Measurements from ENCODE around the gene ETF1.
A peak's percentile ranks its signal among the peaks of the same experiment; 100 is the strongest.
"Not testable (repeated sequence)": the region's sequence is repeated elsewhere in the genome, so short reads cannot be mapped to it uniquely, and the experiment has no call there.

ETF1 gene

DNA sequence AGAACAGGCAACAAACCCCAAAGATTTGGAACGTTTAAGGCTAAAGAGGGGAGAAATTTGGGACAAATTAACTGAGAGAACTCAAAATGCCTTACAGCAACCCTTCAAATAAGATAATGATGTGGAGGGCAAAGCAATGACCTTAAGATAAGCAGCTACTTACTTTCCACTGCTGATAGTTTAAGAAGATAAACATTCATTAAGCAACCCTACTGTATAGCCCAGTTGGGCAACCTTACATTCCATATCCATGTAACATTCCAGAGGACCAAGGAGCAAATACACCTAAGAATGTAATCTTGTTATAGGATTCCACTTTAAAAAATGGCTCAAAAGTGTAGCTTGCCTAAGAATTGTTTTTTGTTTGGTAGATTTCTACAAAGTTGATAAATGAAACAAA is 14.8 kb downstream of the ETF1 start:
- DNase-seq: no peak

DNA sequence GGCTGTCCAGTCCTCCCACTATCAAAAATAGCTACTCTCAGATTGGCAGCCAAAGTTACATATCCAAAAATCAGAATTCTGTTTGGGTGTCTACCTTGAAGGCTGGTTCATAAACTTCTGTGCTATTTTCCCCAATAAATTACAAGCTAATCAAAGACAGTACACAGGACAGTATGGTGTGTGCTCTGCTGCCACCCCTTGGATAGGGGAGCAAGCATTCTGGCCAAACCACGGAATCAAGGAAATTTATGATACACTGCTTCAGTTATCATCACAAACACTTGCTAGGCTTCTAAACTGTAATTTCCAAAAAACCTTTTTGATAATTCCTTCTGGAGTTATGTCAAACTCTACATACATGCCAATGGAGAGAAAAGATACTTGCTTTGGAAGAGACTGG is 15.9 kb downstream of the ETF1 start:
- DNase-seq: no peak

GRCh38 chr5:138523406-138523805 is 19.6 kb downstream of the ETF1 start:
- DNase-seq: no peak

DNA sequence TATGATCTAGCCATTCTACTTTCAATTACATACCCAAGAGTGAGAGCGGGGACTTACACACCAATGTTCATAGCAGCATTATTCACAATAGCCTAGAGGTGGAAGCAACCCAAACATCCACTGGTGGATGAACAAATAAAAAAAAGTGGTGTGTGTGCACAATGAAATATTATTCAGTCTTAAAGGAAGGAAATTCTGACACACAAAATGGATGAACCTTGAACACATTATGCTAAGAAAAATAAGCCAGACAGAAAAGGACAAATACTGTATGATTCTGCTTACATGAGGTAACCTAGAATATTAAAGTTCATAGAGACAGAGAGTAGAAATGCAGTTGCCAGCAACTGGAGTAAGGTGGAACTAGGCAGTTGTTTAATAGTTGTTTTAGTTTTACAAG is 22.1 kb downstream of the ETF1 start:
- DNase-seq: no peak

DNA sequence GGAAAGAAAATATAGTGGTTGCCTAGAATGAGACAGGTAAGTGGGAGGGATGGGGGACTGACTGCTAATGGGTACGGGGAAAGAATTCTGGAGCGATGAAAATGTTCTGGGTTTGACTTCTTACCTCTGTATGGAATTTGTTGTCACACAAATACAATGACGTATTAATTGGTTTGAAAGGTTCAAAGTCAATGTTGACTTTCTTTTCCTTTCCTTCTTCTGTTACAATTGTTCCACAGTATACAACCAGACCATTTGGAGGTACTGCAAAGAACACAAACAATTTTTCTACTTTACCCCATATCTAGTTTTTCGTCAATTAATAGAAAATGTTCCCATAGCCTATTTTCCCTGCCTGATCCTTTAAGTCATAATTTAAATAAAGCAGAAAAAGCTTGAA is 25.6 kb downstream of the ETF1 start:
- DNase-seq: no peak

DNA sequence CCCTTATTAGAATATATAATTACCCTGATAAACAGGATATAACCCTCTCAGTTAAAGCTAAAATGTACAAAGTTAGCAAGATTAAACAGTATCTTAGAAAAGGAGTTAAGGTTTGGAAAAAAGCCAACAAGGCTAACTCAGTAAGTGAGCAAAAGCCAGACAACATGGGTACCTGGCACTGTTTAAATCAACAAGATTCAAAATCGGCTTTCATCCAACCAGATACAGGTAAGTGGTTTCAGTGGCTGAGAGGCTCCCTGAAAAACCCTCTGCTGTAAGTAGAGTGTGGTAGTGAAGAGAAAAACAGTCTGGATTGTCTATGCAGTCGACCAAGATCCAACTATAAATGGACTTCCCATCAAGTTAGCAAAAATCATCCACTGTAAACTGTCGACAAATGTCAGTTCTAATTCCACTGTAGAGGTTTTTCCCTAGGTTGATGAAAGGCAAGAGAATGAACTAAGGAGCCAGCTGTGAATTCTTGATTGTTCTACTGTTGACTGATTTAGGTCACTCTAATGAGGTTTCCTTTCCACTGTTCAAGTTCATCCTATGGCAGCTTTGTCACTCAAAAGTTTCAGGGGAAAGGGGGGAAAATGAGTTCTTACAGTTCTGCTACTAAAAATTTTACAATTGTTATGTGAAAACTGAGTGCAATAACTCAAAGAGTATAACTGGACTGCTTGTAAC is 27.3 kb downstream of the ETF1 start:
- DNase-seq: no peak

DNA sequence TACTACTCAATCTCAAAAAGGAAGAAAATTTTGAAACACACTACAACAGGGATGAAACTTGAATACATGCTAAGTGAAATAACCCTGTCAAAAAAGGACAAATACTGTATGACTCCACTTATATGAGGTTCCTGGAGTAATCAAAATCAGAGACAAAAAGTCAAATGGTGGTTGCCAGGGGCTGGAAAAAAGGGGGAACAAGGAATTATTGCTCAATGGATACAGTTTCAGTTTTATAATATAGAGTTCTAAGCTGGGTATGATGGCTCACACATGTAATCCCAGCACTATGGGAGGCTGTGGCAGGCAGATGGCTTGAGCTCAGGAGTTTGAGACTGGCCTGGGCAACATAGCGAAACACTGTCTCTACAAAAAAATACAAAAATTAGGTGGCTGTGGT is 29.0 kb downstream of the ETF1 start:
- DNase-seq: no peak

GRCh38 chr5:138508958-138509357 is 34.1 kb downstream of the ETF1 start:
- DNase-seq: no peak

GRCh38 chr5:138507485-138507884 is 35.6 kb downstream of the ETF1 start:
- not testable (repeated sequence) for DNase-seq

DNA sequence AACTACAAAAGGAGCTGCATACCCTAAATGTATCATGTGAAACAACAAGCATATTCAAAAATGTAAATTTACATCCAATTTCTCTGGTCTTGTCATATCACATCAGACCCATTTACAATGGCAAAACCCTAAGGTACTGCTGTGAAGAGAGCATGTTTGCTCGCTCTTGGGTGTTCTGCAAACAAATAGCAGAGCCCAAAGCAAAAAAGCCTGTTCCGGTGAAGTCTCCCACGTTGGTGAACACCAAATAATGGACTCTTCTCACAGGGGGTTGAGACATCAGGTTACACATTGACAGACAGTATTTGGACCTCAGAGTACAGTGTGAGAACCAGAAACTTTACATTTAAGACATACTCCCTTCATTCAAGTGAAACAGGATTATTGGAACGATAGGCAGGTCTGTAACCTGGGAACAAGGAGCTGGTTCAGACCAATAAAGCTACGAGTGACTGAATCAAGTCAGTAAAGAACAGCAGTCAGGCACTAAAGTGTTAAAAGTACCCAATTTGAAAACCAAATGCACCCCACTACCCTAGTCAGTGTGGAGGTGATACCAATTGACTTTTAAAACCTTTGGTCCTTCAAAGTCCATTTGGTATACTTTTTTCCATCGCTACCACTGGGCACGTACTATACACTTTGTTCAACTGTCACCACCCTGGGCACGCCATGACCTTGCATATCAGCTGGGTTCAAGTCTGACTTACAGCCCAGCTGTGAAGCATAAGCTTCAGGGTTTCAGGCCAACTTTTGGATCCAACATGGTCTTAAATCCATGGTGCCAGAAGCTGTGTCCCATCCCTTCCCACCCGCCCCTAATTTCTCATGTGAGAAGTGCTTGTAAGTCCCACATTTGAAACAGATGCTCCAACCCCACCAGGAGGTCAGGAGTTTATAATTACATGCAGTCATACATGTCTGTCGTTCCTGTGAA is 36.4 kb downstream of the ETF1 start:
- no peak for DNase-seq

- DNase-seq: no peak
These were observed 38.2 kb downstream of the ETF1 start for GRCh38 chr5:138504799-138505198.

DNA sequence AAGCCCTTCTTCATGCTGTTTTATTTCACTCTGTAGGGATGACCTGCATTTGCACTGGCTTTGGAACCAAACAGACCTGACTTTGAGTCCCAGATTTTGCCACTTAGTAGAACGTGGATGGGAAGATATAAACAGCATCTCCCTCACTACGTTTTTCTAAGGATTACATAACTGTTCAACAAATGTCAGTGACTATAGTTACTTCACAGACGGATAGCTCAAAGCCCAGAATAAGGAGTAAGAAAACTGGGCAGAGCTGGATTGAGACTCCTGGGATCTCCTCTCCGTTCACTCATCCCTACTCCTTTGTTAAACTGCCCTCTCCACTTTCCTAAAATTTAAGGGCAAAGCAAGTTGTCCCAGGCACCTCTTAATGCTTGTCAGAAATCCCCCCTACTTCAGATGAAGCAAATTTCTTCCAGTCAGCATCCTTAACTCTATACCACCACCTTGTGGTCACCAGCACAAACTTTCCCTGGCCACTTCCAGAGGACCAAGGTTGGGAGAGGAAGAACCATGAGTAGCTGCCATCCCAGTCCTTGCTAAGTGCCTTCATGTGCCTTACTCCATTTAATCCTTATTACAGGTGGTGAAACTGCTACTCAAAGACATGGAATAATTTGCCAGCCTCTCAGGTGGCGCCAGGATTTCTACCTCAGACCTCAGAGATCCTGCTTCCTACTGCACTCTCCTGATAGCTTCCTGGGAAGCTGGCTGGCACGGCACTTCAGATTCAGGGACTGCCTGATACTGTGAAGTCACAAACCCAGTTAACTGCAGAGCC is 39.4 kb downstream of the ETF1 start:
- no peak for DNase-seq

- no peak for DNase-seq
These were observed 40.5 kb downstream of the ETF1 start for GRCh38 chr5:138502521-138502920.

DNA sequence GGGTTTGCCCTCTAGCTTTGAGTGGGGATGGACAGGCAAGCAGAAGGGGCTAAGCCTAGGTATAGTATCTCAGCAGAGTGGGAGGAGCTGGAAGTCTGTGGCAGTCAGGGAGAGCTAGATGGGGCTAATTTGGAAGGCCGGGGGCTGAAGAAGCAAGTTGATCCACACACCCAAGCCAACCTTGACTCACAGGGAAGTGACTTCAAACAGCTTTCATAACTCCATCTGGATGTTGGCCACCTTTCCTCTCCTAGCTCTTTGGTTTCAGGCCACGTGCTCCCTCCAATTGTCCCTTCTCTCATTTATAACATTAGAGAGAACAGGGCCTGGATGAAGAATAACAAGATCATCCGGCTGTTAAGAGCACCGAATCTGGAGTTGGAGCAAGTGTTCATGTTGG is 40.9 kb downstream of the ETF1 start:
- DNase-seq: no peak

GRCh38 chr5:138498376-138498775 is 44.7 kb downstream of the ETF1 start:
- DNase-seq: no peak

DNA sequence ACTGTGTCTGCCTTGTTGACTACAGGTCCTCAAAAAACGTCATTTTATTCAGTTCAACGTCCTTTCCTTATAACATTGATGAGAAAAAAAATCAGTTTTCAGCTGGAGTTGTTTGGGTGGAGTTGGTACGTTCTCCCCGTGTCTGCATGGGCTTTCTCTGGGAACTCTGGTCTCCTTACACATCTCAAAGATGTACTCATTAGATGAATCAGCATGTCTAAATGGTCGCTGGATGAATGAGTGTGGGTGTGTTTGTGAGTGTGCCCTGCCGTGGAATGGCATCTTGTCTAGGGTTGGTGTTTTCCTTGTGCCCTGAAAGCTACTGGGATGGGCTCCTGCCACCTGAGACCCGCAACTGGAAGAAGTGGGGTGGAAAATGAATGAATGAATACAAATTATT is 47.7 kb downstream of the ETF1 start:
- DNase-seq: no peak

DNA sequence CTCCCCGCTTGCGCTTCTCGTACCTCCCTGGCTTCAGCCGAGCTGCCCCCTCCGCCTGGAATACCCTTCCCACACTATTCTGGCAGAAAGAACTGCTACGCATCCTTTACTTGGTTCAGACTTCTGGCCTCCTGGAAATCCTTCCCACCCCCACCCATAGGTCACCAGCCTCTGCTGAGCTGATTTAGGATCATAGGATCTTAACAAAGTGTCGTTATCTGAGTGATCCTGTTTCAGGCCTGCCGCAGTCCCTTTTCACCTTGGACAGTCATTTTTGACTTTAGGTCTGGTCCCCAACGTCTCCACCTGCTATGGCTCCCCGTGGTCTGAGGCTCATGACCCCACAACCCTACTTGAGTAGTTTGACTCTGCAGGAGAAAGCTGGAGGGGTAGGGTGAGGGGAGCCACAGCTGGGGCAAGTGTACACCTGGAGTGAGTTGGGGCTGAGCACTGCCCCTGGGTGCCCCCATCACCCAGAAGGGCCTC is 50.4 kb downstream of the ETF1 start:
- no peak for DNase-seq

GRCh38 chr5:138491669-138492559 is 51.1 kb downstream of the ETF1 start:
- peak; percentile 94 for DNase-seq

GRCh38 chr5:138491284-138491648 is 51.8 kb downstream of the ETF1 start:
- peak; percentile 55 for DNase-seq

DNA sequence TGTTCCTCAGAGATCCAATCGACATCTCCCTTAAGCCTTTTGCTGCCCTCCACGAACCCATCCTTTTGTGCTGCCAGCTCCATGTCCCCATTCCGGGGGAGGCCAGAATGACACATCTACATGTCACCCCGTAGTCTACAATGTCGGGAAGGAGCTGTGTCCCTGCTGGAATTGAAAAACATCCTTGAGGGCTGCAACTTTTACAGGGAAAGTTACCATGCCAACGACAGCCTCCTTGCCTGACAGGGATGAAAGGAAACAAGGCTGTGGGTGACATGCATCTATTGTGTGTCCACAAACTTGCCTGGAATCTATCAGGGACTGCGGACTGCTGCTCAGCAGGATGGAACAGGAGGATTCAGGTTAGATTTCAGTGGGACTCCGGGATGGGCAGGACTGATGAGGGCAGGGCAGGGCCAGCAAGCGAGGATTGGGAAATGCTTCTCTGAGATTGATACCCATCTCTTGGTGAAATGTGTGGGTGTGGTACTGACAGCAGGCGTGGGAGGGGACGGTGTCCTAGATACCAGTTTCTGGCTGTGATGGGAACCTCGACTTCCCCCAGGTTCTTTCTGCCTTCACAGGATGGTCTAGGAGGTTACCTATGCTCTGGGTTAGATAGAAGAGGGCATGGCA is 52.3 kb downstream of the ETF1 start:
- DNase-seq: peak; percentile 57

DNA sequence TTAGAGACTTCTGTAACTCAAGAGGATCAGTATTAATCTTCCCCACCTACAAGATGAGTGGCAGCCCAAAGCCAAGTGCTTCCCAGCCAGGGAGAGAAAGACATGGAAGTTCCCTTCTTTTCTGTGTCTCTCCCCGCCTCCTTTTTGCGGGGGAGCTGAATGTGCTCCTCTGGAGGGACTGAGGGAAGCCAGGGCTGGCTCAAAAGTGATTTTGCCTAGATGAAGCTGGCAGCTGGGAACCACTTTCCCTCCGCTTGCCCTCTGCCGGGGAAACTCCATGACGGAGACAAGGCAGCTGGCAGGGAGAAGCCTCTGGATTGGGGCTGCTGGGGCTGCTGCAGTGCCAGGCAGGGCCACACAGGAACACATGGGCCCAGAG is 53.4 kb downstream of the ETF1 start:
- DNase-seq: peak; percentile 59

DNA sequence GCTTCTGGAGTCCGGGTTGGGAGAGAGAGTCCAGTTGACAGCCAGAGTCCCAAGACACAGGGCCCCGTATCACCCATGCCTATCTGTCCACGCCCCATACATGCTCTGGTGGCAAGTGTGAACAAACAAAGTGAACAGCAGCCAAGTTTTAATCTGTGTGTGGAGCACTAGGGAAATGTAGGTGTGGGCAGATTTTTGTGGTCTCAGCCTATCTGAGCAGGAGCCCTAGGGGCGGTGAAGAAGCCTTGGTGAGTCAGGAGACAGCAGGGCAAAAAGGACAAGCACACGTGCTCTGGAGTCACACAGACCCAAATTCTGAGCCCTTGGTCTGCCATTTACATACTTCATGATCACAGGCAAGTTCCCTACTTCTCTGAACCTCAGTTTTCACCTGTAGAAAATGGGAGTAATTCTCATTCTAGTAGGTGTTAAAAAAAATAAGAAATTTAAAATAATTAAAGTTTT is 54.5 kb downstream of the ETF1 start:
- peak; percentile 43 for DNase-seq

Data from activated effector memory CD4-positive, alpha-beta T cell treated with anti-CD3 and anti-CD28 coated beads, Interleukin-2, amount 50 U/mL, for 16 hours (primary cell).